Left lung (tissue), 10 donors: ENCODE data around the gene KSR2. TPM values are rescaled to one million over a fixed set of nuclear protein-coding genes. Genes with fewer than 3 reads are reported as not detected.

Experiments
- ATAC-seq: fragments of 200-7000 bp; cut with Tn5 transposase; one replicate; pipeline ENCODE4 v1.9.1; 2020; ENCODE audit warnings: moderate library complexity
- DNase-seq, 4 donors: peaks; one replicate each; pipeline ENCODE4 v3.0.0-alpha.2; 2013 to 2020
- H3K27ac ChIP-seq, 2 donors: fragments of 200-600 bp; sonication (generic) in 1 of 2; one replicate each; pipeline versions ENCODE4 v1.5.0 to v1.8.0; 2020 to 2021
- H3K27me3 ChIP-seq, 2 donors: fragments of 200-600 bp; sonication (generic) in 1 of 2; one replicate each; pipeline versions ENCODE4 v1.5.0 to v1.8.0; 2020 to 2021
- H3K36me3 ChIP-seq, 2 donors: fragments of 200-600 bp; sonication (generic) in 1 of 2; one replicate each; pipeline versions ENCODE4 v1.5.0 to v1.8.0; 2020 to 2021
- H3K4me1 ChIP-seq, 2 donors: fragments of 200-600 bp; one replicate each; pipeline ENCODE4 v1.8.0; 2021
- H3K4me3 ChIP-seq, 2 donors: fragments of 200-600 bp; sonication (generic) in 1 of 2; one replicate each; pipeline versions ENCODE4 v1.5.0 to v1.8.0; 2020 to 2021; ENCODE audit warnings: mild to moderate bottlenecking in 1 of 2
- H3K9me3 ChIP-seq, 2 donors: fragments of 200-600 bp; sonication (generic) in 1 of 2; one replicate each; pipeline versions ENCODE4 v1.5.0 to v1.8.0; 2020 to 2021
- CTCF ChIP-seq, 2 donors: fragments of 200-600 bp; sonication (generic) in 1 of 2; IDR thresholded peaks; one replicate each; pipeline versions ENCODE4 v1.5.0 to v1.8.0; 2021; ENCODE audit warnings: antibody characterized with exemption in 2 of 2
- intact Hi-C, 2 donors: fragments of 100-400 bp; cut with DNase I; formaldehyde crosslinking; loops; one replicate each; pipeline versions ENCODE4 v1.11.2 to v1.14.2; 2022
- polyA plus RNA-seq, 6 donors: library from polyadenylated mRNA; unstranded; fragments of 120-200 nt; gene quantifications; one replicate each; pipeline ENCODE4 v1.2.1, GENCODE V29; 2013; ENCODE audit not compliant: insufficient read length in 6 of 6
- total RNA-seq, 2 donors: library from RNA; stranded (reverse); fragmentation: NEBNext Ultra II Directional; extraction: Animal tissue kit (Norgen Biotek cat#: 25700); gene quantifications; one replicate each; pipeline ENCODE4 v1.2.1, GENCODE V29; 2021
- donor health status: DM: no; HTN: yes; CAD: no.
- donor health status: DM: no; HTN: no; CAD: no.

KSR2 gene
- total and polyA plus RNA-seq, 8 donors, result 0.28 to 1.4 (median 0.41) TPM

- DNase-seq, result no peak
- intact Hi-C loops, result no loop called here
- Histone ChIP-seq H3K36me3 (no peaks in the 10 kb centered on the region), H3K27ac (no peak overlapping the region), H3K9me3 (no peaks in the 10 kb centered on the region), H3K27me3 (no peaks in the 10 kb centered on the region), H3K4me1 (no peaks in the 10 kb centered on the region), H3K4me3 (no peak overlapping the region)
- no peak for ATAC-seq
- no peak for TF ChIP-seq CTCF (IDR thresholded peaks at IDR 0.05)
These were observed 403.9 kb downstream of the KSR2 start for GRCh38 chr12:117564881-117565280.

GRCh38 chr12:117563706-117564105, 405.1 kb downstream of the KSR2 start:
- ATAC-seq (no peak), DNase-seq (no peak)
- no peaks in the 10 kb centered on the region for H3K36me3 ChIP-seq
- no peaks in the 10 kb centered on the region for H3K9me3 ChIP-seq
- H3K4me1 ChIP-seq, result no peaks in the 10 kb centered on the region
- H3K4me3 ChIP-seq, result no peak overlapping the region
- H3K27ac ChIP-seq, result no peak overlapping the region
- H3K27me3 ChIP-seq, result no peaks in the 10 kb centered on the region
- intact Hi-C loops, result no loop called here
- no peak for TF ChIP-seq CTCF (IDR thresholded peaks at IDR 0.05)

- DNase-seq (no peak), ATAC-seq (no peak)
- no peaks in the 10 kb centered on the region for H3K4me1 ChIP-seq
- intact Hi-C loops, result no loop called here
- no peaks in the 10 kb centered on the region for H3K36me3 ChIP-seq
- no peak overlapping the region for H3K4me3 ChIP-seq
- no peaks in the 10 kb centered on the region for H3K9me3 ChIP-seq
- H3K27ac ChIP-seq, result no peak overlapping the region
- TF ChIP-seq CTCF (IDR thresholded peaks at IDR 0.05), result no peak
- H3K27me3 ChIP-seq, result no peaks in the 10 kb centered on the region
These were observed 405.8 kb downstream of the KSR2 start for GRCh38 chr12:117563007-117563406.

GRCh38 chr12:117561990-117562389, 406.8 kb downstream of the KSR2 start:
- no peak for DNase-seq
- no peak overlapping the region for H3K27ac ChIP-seq
- no peak for TF ChIP-seq CTCF (IDR thresholded peaks at IDR 0.05)
- H3K9me3 ChIP-seq, result no peaks in the 10 kb centered on the region
- H3K27me3 ChIP-seq, result no peaks in the 10 kb centered on the region
- no peaks in the 10 kb centered on the region for H3K4me1 ChIP-seq
- no peak for ATAC-seq
- intact Hi-C loops, result no loop called here
- no peaks in the 10 kb centered on the region for H3K36me3 ChIP-seq
- no peak overlapping the region for H3K4me3 ChIP-seq

GRCh38 chr12:117559978-117560377, 408.8 kb downstream of the KSR2 start:
- intact Hi-C loops, result no loop called here
- no peaks in the 10 kb centered on the region for H3K27me3 ChIP-seq
- H3K4me1 ChIP-seq, result no peaks in the 10 kb centered on the region
- TF ChIP-seq CTCF (IDR thresholded peaks at IDR 0.05), result no peak
- no peak overlapping the region for H3K4me3 ChIP-seq
- no peaks in the 10 kb centered on the region for H3K9me3 ChIP-seq
- H3K36me3 ChIP-seq, result no peaks in the 10 kb centered on the region
- no peak for DNase-seq
- no peak for ATAC-seq
- no peak overlapping the region for H3K27ac ChIP-seq
